GM19395 (cell line): Measurements from ENCODE around the gene ABCG4.
"Not testable (repeated sequence)": the region's sequence is repeated elsewhere in the genome, so short reads cannot be mapped to it uniquely, and the experiment has no call there.

Experiments used
- ATAC-seq: cut with Tn5 transposase; IDR thresholded peaks from one replicate; pipeline ENCODE4 v1.9.1; 2021; ENCODE audit warnings: mild to moderate bottlenecking, moderate library complexity; ENCODE audit not compliant: unreplicated experiment

The ABCG4 gene

GRCh38 chr11:119115484-119116234, 33.2 kb upstream of the ABCG4 start:
- no peak for ATAC-seq

- ATAC-seq = no peak
Observed at GRCh38 chr11:119116235-119116594, 32.6 kb upstream of the ABCG4 start.

GRCh38 chr11:119116601-119117000, 32.3 kb upstream of the ABCG4 start:
- no peak for ATAC-seq

- no peak for ATAC-seq
Observed at GRCh38 chr11:119117004-119117706, 31.7 kb upstream of the ABCG4 start.

GRCh38 chr11:119118227-119118626, 30.6 kb upstream of the ABCG4 start:
- no peak for ATAC-seq

GRCh38 chr11:119118946-119119345, 29.9 kb upstream of the ABCG4 start:
- ATAC-seq = no peak

GRCh38 chr11:119120639-119121007, 28.2 kb upstream of the ABCG4 start:
- ATAC-seq = no peak

- ATAC-seq = peak; percentile 94
Observed at GRCh38 chr11:119121008-119121810, 27.6 kb upstream of the ABCG4 start, which contains the start of gene HINFP. TSS of gene HINFP (plus strand) at chr11:119121580. CDS start at chr11:119126945, 5,365 bp downstream.

- peak; percentile 8 for ATAC-seq
Observed at GRCh38 chr11:119121811-119122124, 27.1 kb upstream of the ABCG4 start.

GRCh38 chr11:119125821-119126220, 23.0 kb upstream of the ABCG4 start:
- ATAC-seq = no peak

GRCh38 chr11:119126675-119127268, 22.1 kb upstream of the ABCG4 start:
- no peak for ATAC-seq

- ATAC-seq = no peak
Observed at GRCh38 chr11:119130662-119131061, 18.2 kb upstream of the ABCG4 start.

GRCh38 chr11:119134389-119134978, 14.4 kb upstream of the ABCG4 start:
- ATAC-seq = no peak

- not testable (repeated sequence) for ATAC-seq
Observed at GRCh38 chr11:119139276-119139675, 9.6 kb upstream of the ABCG4 start.

- peak; percentile 65 for ATAC-seq
Observed at GRCh38 chr11:119144825-119145486, 3.9 kb upstream of the ABCG4 start.

- no peak for ATAC-seq
Observed at GRCh38 chr11:119145551-119145950, 3.3 kb upstream of the ABCG4 start.

GRCh38 chr11:119147604-119148333, 1.1 kb upstream of the ABCG4 start:
- no peak for ATAC-seq

GRCh38 chr11:119148720-119149017, 183 bp upstream of the ABCG4 start:
- ATAC-seq = no peak

GRCh38 chr11:119149786-119150275, 979 bp downstream of the ABCG4 start:
- ATAC-seq = no peak

- ATAC-seq = no peak
Observed at GRCh38 chr11:119152043-119152442, 3.2 kb downstream of the ABCG4 start.
